RWPE2 (cell line): ENCODE measurements around the gene EPHA10.

Experiments used
- ATAC-seq: fragments of 200-7000 bp; cut with Tn5 transposase; 3 replicates; pipeline ENCODE4 v1.9.1; 2021; ENCODE audit warnings: low read depth
- DNase-seq: peaks from one replicate; pipeline ENCODE4 v3.0.0-alpha.2; 2020; ENCODE audit warnings: low spot score
- H3K27ac ChIP-seq: fragments of 450-650 bp; 2 replicates; pipeline ENCODE4 v1.5.1; 2017; ENCODE audit warnings: mild to moderate bottlenecking; ENCODE audit not compliant: poor library complexity, severe bottlenecking
- H3K27me3 ChIP-seq: fragments of 250-450 bp; sonication (Bioruptor Pico); 2 replicates; pipeline ENCODE4 v1.5.1; 2021; ENCODE audit warnings: mild to moderate bottlenecking, moderate library complexity; ENCODE audit not compliant: insufficient read depth, poor library complexity, severe bottlenecking
- H3K36me3 ChIP-seq: fragments of 250-450 bp; sonication (Bioruptor Pico); 2 replicates; pipeline ENCODE4 v1.5.1; 2020; ENCODE audit warnings: low read depth, mild to moderate bottlenecking, moderate library complexity
- H3K4me1 ChIP-seq: fragments of 250-450 bp; sonication (Bioruptor Pico); 2 replicates; pipeline ENCODE4 v1.5.1; 2021; ENCODE audit warnings: mild to moderate bottlenecking, moderate library complexity; ENCODE audit not compliant: insufficient read depth, poor library complexity, severe bottlenecking
- H3K4me3 ChIP-seq: fragments of 250-450 bp; sonication (Bioruptor Pico); 2 replicates; pipeline ENCODE4 v1.5.1; 2021; ENCODE audit warnings: mild to moderate bottlenecking, moderate library complexity; ENCODE audit not compliant: severe bottlenecking
- H3K9me3 ChIP-seq: fragments of 250-450 bp; sonication (Bioruptor Pico); 2 replicates; pipeline ENCODE4 v1.5.1; 2021; ENCODE audit warnings: mild to moderate bottlenecking, moderate library complexity; ENCODE audit not compliant: severe bottlenecking
- CTCF ChIP-seq: fragments of 450-650 bp; IDR thresholded peaks from one replicate; pipeline ENCODE4 v1.5.1; 2017; ENCODE audit warnings: mild to moderate bottlenecking, moderate library complexity; ENCODE audit not compliant: poor library complexity, severe bottlenecking

EPHA10 gene

GRCh38 chr1:37797750-37798345, 32.9 kb upstream of the EPHA10 start:
- TF ChIP-seq CTCF: no peak
- ATAC-seq: no peak
- Histone ChIP-seq H3K4me3 (no peak overlapping the region), H3K4me1 (no peaks in the 10 kb centered on the region), H3K9me3 (no peaks in the 10 kb centered on the region), H3K27me3 (peaks cover 8% of the 10 kb centered on the region), H3K27ac (no peak overlapping the region), H3K36me3 (peaks cover 16% of the 10 kb centered on the region)
- DNase-seq: no peak

GRCh38 chr1:37795340-37796125, 30.6 kb upstream of the EPHA10 start:
- Histone ChIP-seq H3K36me3 (no peaks in the 10 kb centered on the region), H3K4me3 (no peak overlapping the region), H3K4me1 (no peaks in the 10 kb centered on the region), H3K9me3 (no peaks in the 10 kb centered on the region), H3K27me3 (peaks cover 11% of the 10 kb centered on the region), H3K27ac (no peak overlapping the region)
- DNase-seq: no peak
- peak; percentile 44; the same call in 1 of the 3 replicates for ATAC-seq
- TF ChIP-seq CTCF: no peak

GRCh38 chr1:37794372-37795339, 29.7 kb upstream of the EPHA10 start:
- DNase-seq (no peak), ATAC-seq (peak; percentile 13; the same call in 1 of the 3 replicates)
- H3K36me3 ChIP-seq: no peaks in the 10 kb centered on the region
- H3K4me3 ChIP-seq: peak overlapping the region; percentile 49
- no peaks in the 10 kb centered on the region for H3K4me1 ChIP-seq
- H3K27me3 ChIP-seq: peaks cover 11% of the 10 kb centered on the region
- H3K9me3 ChIP-seq: no peaks in the 10 kb centered on the region
- no peak for TF ChIP-seq CTCF
- no peak overlapping the region for H3K27ac ChIP-seq

GRCh38 chr1:37793773-37794371, 29.0 kb upstream of the EPHA10 start, which contains the start of gene MANEAL:
TSS of gene MANEAL (plus strand) at chr1:37793847. CDS start at chr1:37794183, 336 bp downstream.
- Histone ChIP-seq H3K27me3 (peaks cover 11% of the 10 kb centered on the region), H3K9me3 (no peaks in the 10 kb centered on the region), H3K4me1 (no peaks in the 10 kb centered on the region), H3K36me3 (no peaks in the 10 kb centered on the region), H3K4me3 (peak within 1 kb of the TSS; percentile 49), H3K27ac (no peak within 1 kb of the TSS)
- ATAC-seq (peak; percentile 80), DNase-seq (no peak)
- TF ChIP-seq CTCF: no peak
